NK-92 (cell line): ENCODE measurements around the gene TMEM245.
"Not testable (repeated sequence)": the region's sequence is repeated elsewhere in the genome, so short reads cannot be mapped to it uniquely, and the experiment has no call there.

Experiments used
- DNase-seq: peaks from one replicate; lab custom pipeline; 2025; ENCODE audit not compliant: unreplicated experiment; lab: John Stamatoyannopoulos, UW

The TMEM245 gene

GRCh38 chr9:109133533-109133932 lies 13.8 kb upstream of the TMEM245 start:
- DNase-seq = no peak

- no peak for DNase-seq
These were observed 12.8 kb upstream of the TMEM245 start for GRCh38 chr9:109132567-109133021.

- DNase-seq = no peak
These were observed 9.9 kb upstream of the TMEM245 start for GRCh38 chr9:109129470-109130197.

GRCh38 chr9:109126671-109127070 lies 6.9 kb upstream of the TMEM245 start:
- DNase-seq = not testable (repeated sequence)

- no peak for DNase-seq
These were observed 4.4 kb upstream of the TMEM245 start for GRCh38 chr9:109124121-109124520.

- DNase-seq = no peak
These were observed 3.2 kb upstream of the TMEM245 start for GRCh38 chr9:109122726-109123621.

GRCh38 chr9:109121232-109121796 lies 1.6 kb upstream of the TMEM245 start:
- DNase-seq = no peak

GRCh38 chr9:109120204-109120789 lies 550 bp upstream of the TMEM245 start:
- DNase-seq = no peak

- no peak for DNase-seq
These were observed 824 bp downstream of the TMEM245 start for GRCh38 chr9:109118808-109119438.

- no peak for DNase-seq
These were observed 1.6 kb downstream of the TMEM245 start for GRCh38 chr9:109117856-109118807.

- no peak for DNase-seq
These were observed 3.7 kb downstream of the TMEM245 start for GRCh38 chr9:109115931-109116526.

- DNase-seq = no peak
These were observed 5.1 kb downstream of the TMEM245 start for GRCh38 chr9:109114670-109115069.

GRCh38 chr9:109113892-109114609 lies 5.7 kb downstream of the TMEM245 start:
- no peak for DNase-seq

- DNase-seq = no peak
These were observed 6.5 kb downstream of the TMEM245 start for GRCh38 chr9:109113254-109113653.

- DNase-seq = no peak
These were observed 9.3 kb downstream of the TMEM245 start for GRCh38 chr9:109110329-109111021.

GRCh38 chr9:109109967-109110328 lies 9.8 kb downstream of the TMEM245 start:
- DNase-seq = no peak

GRCh38 chr9:109108318-109108717 lies 11.4 kb downstream of the TMEM245 start:
- DNase-seq = no peak
